ENCODE results near the gene ABHD6. TPM values are rescaled to one million over a fixed set of nuclear protein-coding genes. Genes with fewer than 3 reads are reported as not detected.

Gene ABHD6
- total RNA-seq, 2 experiments from 2014 or later: 0.71 to 1.9 TPM

GRCh38 chr3:58246148-58247047 is 8.8 kb downstream of the ABHD6 start:
- H3K27me3 ChIP-seq (ENCODE audit: control insufficient read depth in 1 of 2, insufficient read depth in 2 of 2, low read length in 2 of 2): no peaks in the 10 kb centered on the region
- H3K4me1 ChIP-seq (ENCODE audit: insufficient read depth, low read length): no peaks in the 10 kb centered on the region
- H3K27ac ChIP-seq (ENCODE audit: low read depth in 1 of 2, low read length in 2 of 2): no peak overlapping the region
- Mint-ChIP-seq H3K4me3 (no peak overlapping the region), H3K4me1 (ENCODE audit: low read depth) (no peaks in the 10 kb centered on the region), H3K27me3 (no peaks in the 10 kb centered on the region), H3K36me3 (ENCODE audit: low read depth) (no peaks in the 10 kb centered on the region), H3K27ac (no peak overlapping the region), H3K9me3 (no peaks in the 10 kb centered on the region)
- no peaks in the 10 kb centered on the region for H3K36me3 ChIP-seq (ENCODE audit: insufficient read depth, low read length)
- no peaks in the 10 kb centered on the region for H3K9me3 ChIP-seq (ENCODE audit: control insufficient read depth in 1 of 2, insufficient read depth in 1 of 2, low read length in 2 of 2)
- TF ChIP-seq, protein P1, sequence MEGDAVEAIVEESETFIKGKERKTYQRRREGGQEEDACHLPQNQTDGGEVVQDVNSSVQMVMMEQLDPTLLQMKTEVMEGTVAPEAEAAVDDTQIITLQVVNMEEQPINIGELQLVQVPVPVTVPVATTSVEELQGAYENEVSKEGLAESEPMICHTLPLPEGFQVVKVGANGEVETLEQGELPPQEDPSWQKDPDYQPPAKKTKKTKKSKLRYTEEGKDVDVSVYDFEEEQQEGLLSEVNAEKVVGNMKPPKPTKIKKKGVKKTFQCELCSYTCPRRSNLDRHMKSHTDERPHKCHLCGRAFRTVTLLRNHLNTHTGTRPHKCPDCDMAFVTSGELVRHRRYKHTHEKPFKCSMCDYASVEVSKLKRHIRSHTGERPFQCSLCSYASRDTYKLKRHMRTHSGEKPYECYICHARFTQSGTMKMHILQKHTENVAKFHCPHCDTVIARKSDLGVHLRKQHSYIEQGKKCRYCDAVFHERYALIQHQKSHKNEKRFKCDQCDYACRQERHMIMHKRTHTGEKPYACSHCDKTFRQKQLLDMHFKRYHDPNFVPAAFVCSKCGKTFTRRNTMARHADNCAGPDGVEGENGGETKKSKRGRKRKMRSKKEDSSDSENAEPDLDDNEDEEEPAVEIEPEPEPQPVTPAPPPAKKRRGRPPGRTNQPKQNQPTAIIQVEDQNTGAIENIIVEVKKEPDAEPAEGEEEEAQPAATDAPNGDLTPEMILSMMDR (IDR thresholded peaks at IDR 0.05): no peak
- ChIA-PET CTCF (no interaction called here), POLR2A (no interaction called here)
- DNase-seq: no peak
- H3K4me3 ChIP-seq (ENCODE audit: low read length): no peak overlapping the region
- intact Hi-C loops (cut with DNase I, micrococcal nuclease): no loop called here
- no peak for ATAC-seq (ENCODE audit: poor library complexity)

- H3K27ac Mint-ChIP-seq: no peak overlapping the region
Measured at GRCh38 chr3:58249358-58250092, 11.9 kb downstream of the ABHD6 start.

GRCh38 chr3:58250093-58250707 is 12.6 kb downstream of the ABHD6 start:
- no peak overlapping the region for H3K4me3 Mint-ChIP-seq
- no peaks in the 10 kb centered on the region for H3K9me3 ChIP-seq (ENCODE audit: control insufficient read depth in 1 of 2, insufficient read depth in 1 of 2, low read length in 2 of 2)
- intact Hi-C loops (cut with DNase I, micrococcal nuclease): no loop called here
- H3K4me1 ChIP-seq (ENCODE audit: insufficient read depth, low read length): no peaks in the 10 kb centered on the region
- no peak overlapping the region for H3K27ac ChIP-seq (ENCODE audit: low read depth in 1 of 2, low read length in 2 of 2)
- no peak overlapping the region for H3K4me3 ChIP-seq (ENCODE audit: low read length)
- no peak for ATAC-seq (ENCODE audit: poor library complexity)
- no peaks in the 10 kb centered on the region for H3K27me3 Mint-ChIP-seq
- H3K36me3 ChIP-seq (ENCODE audit: insufficient read depth, low read length): peaks cover 2% of the 10 kb centered on the region
- ChIA-PET CTCF (no interaction called here), POLR2A (no interaction called here)
- TF ChIP-seq, protein P1 (IDR thresholded peaks at IDR 0.05): no peak
- no peaks in the 10 kb centered on the region for H3K36me3 Mint-ChIP-seq (ENCODE audit: low read depth)
- H3K9me3 Mint-ChIP-seq: no peaks in the 10 kb centered on the region
- no peak overlapping the region for H3K27ac Mint-ChIP-seq
- DNase-seq: no peak
- no peaks in the 10 kb centered on the region for H3K27me3 ChIP-seq (ENCODE audit: control insufficient read depth in 1 of 2, insufficient read depth in 2 of 2, low read length in 2 of 2)
- no peaks in the 10 kb centered on the region for H3K4me1 Mint-ChIP-seq (ENCODE audit: low read depth)

More at GRCh38 chr3:58249358-58250092, 11.9 kb downstream of the ABHD6 start:
- intact Hi-C loops (cut with DNase I, micrococcal nuclease): no loop called here
- no peaks in the 10 kb centered on the region for H3K9me3 ChIP-seq (ENCODE audit: control insufficient read depth in 1 of 2, insufficient read depth in 1 of 2, low read length in 2 of 2)
- H3K4me1 Mint-ChIP-seq (ENCODE audit: low read depth): no peaks in the 10 kb centered on the region
- no peaks in the 10 kb centered on the region for H3K9me3 Mint-ChIP-seq
- no peaks in the 10 kb centered on the region for H3K36me3 Mint-ChIP-seq (ENCODE audit: low read depth)
- no peak overlapping the region for H3K27ac ChIP-seq (ENCODE audit: low read depth in 1 of 2, low read length in 2 of 2)
- H3K36me3 ChIP-seq (ENCODE audit: insufficient read depth, low read length): peaks cover 2% of the 10 kb centered on the region
- DNase-seq: no peak
- CTCF ChIA-PET: no interaction called here
- H3K4me1 ChIP-seq (ENCODE audit: insufficient read depth, low read length): no peaks in the 10 kb centered on the region
- no peak overlapping the region for H3K4me3 ChIP-seq (ENCODE audit: low read length)
- H3K4me3 Mint-ChIP-seq: no peak overlapping the region
- ATAC-seq (ENCODE audit: poor library complexity): no peak
- TF ChIP-seq, protein P1 (IDR thresholded peaks at IDR 0.05): no peak
- H3K27me3 Mint-ChIP-seq: no peaks in the 10 kb centered on the region
- H3K27me3 ChIP-seq (ENCODE audit: control insufficient read depth in 1 of 2, insufficient read depth in 2 of 2, low read length in 2 of 2): no peaks in the 10 kb centered on the region
- POLR2A ChIA-PET: no interaction called here
